GM20431 (cell line): Measurements from ENCODE around the gene PTPRB.

Experiments
- in situ Hi-C: fragments of 300-500 bp; cut with MseI, MboI; formaldehyde crosslinking; loops from one replicate; pipeline ENCODE4 v1.15.0; 2020; ENCODE audit warnings: low sequenced_read_pairs; ENCODE audit not compliant: unreplicated experiment

Gene PTPRB

GRCh38 chr12:70605976-70606375 lies 31.3 kb downstream of the PTPRB start:
- in situ Hi-C loops, result no loop called here

GRCh38 chr12:70604662-70605061 lies 32.6 kb downstream of the PTPRB start:
- in situ Hi-C loops, result no loop called here

GRCh38 chr12:70603044-70603443 lies 34.2 kb downstream of the PTPRB start:
- in situ Hi-C loops, result no loop called here

DNA sequence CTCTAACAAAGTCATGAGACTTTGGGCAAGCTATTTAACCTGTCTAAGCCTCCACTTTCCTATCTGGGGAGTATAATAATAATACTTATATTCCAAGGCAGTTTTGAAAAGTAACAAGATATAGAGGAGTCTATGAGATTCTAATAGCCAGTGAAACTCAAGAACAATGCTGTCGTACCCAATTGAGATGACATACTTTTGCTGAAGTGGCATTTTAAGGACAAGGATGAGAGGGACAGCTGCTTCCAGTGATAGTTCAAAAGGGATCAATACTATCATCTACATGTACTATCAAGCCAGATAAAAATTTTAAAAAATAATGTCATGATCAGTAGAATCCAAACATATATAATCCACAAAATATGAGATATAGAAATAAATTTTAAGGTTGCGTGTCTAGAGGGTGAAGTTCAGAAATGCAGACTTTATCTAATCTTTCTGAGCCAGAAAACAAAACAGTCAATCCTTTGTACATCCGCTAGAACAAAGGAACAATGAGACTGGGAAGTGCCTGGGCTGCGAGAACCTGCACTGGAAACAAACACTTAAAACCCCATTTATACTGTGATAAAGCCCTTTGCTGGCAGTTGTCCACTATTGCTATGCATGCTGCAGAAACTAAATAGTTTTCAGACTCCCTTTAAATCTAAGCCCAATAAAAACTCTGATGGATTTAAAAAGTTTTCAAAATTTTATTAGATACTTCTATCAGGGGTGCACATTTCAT lies 38.6 kb downstream of the PTPRB start:
- in situ Hi-C loops, result loop anchor here (10.0 kb wide), 1 partner anchor 126 kb away; no protein-coding TSS in a partner anchor

DNA sequence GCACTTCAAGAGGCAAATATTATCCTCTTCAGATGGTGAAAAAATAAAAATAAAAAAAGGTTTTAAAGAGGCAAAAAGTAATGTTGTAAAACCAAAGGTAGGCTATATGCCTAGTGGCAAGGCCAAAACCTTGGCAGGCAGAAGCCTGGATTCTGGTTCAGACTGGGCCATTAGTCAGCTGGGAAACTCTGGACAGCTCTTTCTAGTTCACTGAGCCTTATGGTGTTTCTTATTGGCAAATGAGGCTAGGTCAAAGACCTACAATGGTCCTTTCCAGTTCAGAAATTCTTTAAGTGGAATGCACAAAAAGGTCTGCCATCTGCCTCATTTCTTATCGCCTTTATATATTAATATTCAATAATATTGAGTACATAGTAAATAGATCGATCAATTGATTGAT lies 44.6 kb downstream of the PTPRB start:
- in situ Hi-C loops, result loop anchor here (10.0 kb wide), 1 partner anchor 132 kb away; no protein-coding TSS in a partner anchor

DNA sequence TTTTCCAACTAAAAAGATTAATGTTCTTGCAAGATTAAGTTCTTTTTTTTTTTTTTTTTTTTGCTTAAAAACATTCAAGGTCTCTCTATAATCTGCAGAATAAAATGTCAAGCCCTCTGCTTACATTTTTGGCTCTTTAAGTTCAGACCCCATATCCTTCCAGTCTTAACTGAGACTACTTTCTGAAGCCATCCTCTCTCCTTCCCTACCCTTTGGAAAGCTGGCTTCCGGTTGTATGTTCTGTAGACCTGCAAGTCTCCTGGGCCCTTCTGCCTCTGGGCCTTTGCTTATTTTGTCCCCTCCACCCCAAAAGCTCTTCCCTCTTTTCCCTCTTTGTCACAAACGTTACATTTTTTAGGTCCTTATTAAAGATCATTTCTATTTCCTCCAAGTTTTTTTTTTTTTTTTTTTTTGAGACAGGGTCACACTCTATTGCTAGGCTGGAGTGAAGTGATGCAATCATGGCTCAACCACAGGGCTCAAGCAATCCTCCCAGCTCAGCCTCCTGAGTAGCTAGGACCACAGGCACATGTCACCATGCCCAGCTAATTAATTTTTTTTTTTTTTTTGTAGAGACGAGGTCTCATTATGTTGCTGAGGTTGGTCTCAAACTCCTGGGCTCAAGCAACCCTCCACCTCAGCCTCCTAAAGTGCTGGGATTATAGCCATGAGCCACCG lies 46.5 kb downstream of the PTPRB start:
- in situ Hi-C loops, result loop anchor here (10.0 kb wide), 1 partner anchor 134 kb away; no protein-coding TSS in a partner anchor

- in situ Hi-C loops, result loop anchor here (10.0 kb wide), 1 partner anchor 135 kb away; no protein-coding TSS in a partner anchor
These were observed 47.2 kb downstream of the PTPRB start for GRCh38 chr12:70590051-70590450.

- in situ Hi-C loops, result no loop called here
These were observed 52.9 kb downstream of the PTPRB start for GRCh38 chr12:70584332-70584731.

DNA sequence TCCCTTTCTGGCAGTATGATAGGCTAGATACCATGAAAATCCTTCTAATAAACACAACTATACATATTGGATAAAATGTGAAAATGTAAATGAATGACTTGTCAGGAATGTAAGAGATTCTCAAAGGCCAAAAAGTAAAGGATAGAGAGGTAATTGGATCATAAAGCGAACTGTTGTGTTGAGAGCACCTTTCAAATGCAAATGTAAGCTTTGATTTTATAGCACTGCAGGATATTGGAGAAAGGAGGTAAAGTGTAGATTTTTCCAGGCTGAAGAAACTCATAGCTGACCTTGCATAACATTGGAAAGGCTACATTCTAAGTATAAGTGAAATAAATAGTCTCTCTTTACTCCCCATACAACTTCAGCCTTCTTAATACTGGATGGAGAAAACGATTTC lies 54.0 kb downstream of the PTPRB start:
- in situ Hi-C loops, result no loop called here

DNA sequence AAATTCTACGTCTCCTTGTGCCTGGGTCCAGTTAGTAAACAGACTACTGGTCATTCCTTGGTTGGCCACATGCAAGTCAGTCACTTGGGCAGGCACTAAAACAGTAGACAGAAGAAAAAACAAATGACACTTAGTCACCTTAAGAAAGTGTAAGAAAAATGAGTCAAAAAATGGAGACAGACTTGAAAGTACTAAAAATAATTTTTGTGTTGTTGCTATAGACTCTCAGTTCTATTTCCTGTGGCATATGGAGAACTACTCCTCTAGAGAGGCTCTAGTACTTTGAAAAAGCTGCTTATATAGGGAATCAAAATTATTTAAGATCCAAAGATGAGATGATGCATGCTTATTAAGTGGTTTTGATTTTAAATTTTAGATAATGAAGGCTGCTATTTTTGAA lies 56.0 kb downstream of the PTPRB start:
- in situ Hi-C loops, result no loop called here

- in situ Hi-C loops, result no loop called here
These were observed 60.0 kb downstream of the PTPRB start for GRCh38 chr12:70577283-70577634.

DNA sequence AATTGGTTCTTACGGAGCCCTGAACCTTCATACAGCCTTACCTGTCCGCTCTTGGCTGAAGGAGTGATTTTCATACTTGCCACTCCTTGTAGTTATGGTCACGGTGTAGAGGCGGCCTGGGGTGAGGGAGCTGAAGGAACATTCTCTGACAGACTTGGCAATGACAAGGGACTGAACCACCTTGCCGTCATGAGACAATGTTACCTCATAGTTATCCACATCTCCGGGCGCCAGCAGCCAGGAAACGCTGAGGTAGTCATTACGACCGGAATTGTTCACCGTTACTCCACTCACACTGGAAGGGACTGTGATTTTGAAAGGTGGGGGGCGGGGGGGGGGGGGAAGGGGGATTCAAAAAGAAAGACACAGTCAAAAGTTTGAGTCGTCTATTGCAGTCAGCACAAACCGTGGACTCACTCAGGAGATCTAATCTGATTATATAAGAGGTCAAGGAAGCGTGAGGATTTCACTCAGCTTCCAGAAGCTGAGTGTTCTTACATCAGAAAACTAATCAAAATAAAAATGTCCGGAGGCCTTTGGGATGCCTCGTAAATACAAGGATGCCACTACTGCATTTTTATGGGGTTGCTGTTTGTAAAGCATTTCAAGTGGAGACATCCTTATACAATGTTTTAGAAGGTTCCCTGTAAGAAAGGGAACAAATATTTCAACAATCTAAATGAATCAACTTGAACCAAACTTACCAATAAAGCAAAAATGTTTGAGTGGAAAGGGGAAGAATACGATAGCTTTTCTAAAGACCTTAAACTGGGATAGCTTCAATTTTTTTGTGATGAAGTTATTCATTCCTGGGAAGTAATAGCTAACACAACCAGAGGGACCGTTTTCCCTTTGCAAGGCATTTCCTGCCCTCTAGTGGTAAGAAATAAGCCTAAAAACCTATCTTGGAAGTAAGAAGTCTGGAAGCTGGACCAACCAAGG lies 60.6 kb downstream of the PTPRB start:
- in situ Hi-C loops, result no loop called here

DNA sequence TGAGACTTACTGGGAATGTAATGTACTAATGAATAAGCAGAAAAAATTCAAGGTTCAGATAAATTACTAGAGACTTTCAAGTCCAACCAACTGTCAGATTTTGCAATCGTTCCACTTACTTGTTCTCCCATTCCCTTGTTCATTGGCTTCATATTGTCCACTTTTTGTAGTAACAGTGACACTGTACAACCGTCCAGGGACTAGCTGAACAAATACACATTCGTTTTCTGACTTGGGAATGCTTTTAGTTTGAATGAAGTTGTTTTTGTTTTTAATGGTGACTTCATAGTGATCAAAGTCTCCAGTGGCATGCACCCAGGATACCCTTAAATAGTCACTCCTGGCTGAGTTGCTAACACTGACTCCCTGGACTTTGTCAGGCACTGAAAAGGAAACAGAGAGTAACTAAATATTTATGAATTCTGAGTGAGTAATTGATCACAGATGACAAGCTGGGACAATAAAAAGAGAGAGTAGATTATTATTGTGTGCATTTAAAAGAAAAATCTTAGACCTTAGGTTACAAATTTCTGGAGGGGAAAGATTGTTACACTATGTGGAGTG lies 65.4 kb downstream of the PTPRB start:
- in situ Hi-C loops, result loop anchor here (25.0 kb wide), 1 partner anchor 684 kb away; no protein-coding TSS in a partner anchor

DNA sequence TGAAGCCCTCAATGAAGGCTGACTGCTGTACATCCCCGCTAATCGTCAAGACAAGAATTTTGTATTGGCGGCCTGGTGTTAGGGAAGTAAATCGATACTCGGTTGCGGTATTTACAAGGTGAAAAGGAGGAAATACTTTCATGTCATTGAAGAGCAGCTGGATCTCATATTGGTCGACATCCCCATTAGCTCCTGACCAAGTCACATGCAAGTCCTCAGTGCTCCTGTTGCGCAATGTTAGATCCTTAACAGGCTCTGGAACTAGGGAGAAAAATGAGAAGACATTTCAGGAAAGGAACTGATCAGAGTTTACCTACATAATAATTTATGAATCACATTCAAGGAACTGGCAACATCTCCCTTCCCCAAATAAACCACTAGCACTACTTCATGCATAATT lies 66.2 kb downstream of the PTPRB start:
- in situ Hi-C loops, result loop anchor here (25.0 kb wide), 1 partner anchor 684 kb away; no protein-coding TSS in a partner anchor

DNA sequence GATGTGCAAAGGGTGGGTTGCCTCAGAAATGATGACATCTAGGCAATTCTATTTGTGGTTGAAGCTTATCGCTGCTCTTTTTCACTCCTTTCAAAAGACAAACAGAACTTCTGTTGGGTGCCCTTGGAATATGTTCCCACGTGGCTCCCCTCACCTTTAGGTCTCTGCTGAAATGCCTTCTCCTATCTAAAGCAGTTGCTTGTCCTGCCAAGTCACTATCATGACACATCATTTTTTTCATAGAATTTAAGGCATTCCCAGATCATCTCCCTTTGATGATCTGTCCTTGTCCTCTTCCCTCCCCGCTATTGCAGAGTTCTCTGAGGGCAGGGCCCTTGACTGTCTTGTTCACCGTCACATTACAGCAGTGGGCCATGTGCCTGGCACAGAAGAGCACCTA lies 75.7 kb downstream of the PTPRB start:
- in situ Hi-C loops, result loop anchor here (25.0 kb wide), 1 partner anchor 674 kb away; no protein-coding TSS in a partner anchor

- in situ Hi-C loops, result loop anchor here (25.0 kb wide), 1 partner anchor 673 kb away; no protein-coding TSS in a partner anchor
These were observed 76.6 kb downstream of the PTPRB start for GRCh38 chr12:70560671-70561070.

- in situ Hi-C loops, result loop anchor here (25.0 kb wide), 1 partner anchor 672 kb away; no protein-coding TSS in a partner anchor
These were observed 77.8 kb downstream of the PTPRB start for GRCh38 chr12:70559390-70559789.

DNA sequence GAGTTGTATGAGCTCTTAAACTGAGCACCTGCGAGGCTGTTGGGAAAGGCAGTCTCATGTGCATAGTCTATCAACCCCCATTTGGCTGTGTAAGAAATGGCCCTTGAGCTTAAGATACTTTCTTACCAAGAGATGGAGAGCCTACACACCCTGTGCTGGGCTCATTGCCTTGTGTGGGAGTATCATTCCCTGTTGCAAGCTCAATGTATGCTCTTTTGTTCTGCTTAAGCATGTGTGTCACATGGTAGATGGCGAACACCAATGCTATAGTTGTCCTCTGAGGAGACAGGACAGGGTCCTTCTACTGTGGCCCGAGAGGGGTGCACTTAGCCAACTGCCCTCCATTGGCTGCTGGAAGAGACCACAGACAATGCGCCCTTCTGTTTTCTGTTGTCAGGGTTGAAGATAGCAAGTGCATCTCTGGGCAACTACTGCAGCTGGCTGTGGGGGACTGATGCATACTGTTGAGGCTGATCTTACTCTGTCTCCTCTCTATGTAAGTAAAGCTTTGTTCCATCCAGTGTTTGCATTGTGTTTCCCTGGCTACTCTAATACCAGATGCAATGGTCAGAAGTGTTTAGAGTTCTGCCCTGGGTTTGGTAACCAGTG lies 79.5 kb downstream of the PTPRB start:
- in situ Hi-C loops, result loop anchor here (25.0 kb wide), 1 partner anchor 670 kb away; no protein-coding TSS in a partner anchor

- in situ Hi-C loops, result loop anchor here (25.0 kb wide), 1 partner anchor 669 kb away; no protein-coding TSS in a partner anchor
These were observed 80.9 kb downstream of the PTPRB start for GRCh38 chr12:70556179-70556869.
